NOMO-1 treated with DMSO at 0.1 percent for 48 hours (cell line): ENCODE data around the gene NID1.
"Not testable (repeated sequence)": the region's sequence is repeated elsewhere in the genome, so short reads cannot be mapped to it uniquely, and the experiment has no call there.

Experiments used
- DNase-seq: peaks from one replicate; lab custom pipeline; 2025; ENCODE audit not compliant: unreplicated experiment; lab: John Stamatoyannopoulos, UW

Gene NID1

GRCh38 chr1:235941876-235942624 lies 122.8 kb downstream of the NID1 start:
- peak; percentile 97 for DNase-seq

- DNase-seq = peak; percentile 75
Measured at GRCh38 chr1:235940285-235940684, 124.6 kb downstream of the NID1 start.

- DNase-seq = no peak
Measured at GRCh38 chr1:235939480-235939775, 125.5 kb downstream of the NID1 start.

GRCh38 chr1:235938709-235939479 lies 126.0 kb downstream of the NID1 start:
- peak; percentile 95 for DNase-seq

- no peak for DNase-seq
Measured at GRCh38 chr1:235937123-235937522, 127.8 kb downstream of the NID1 start.

- DNase-seq = no peak
Measured at GRCh38 chr1:235935235-235936225, 129.4 kb downstream of the NID1 start.

GRCh38 chr1:235933766-235934116 lies 131.1 kb downstream of the NID1 start:
- no peak for DNase-seq

- peak; percentile 47 for DNase-seq
Measured at GRCh38 chr1:235933017-235933765, 131.7 kb downstream of the NID1 start.

GRCh38 chr1:235932090-235932510 lies 132.8 kb downstream of the NID1 start:
- peak; percentile 42 for DNase-seq

- no peak for DNase-seq
Measured at GRCh38 chr1:235931171-235931738, 133.6 kb downstream of the NID1 start.

- no peak for DNase-seq
Measured at GRCh38 chr1:235930543-235930942, 134.3 kb downstream of the NID1 start.

GRCh38 chr1:235929216-235929615 lies 135.7 kb downstream of the NID1 start:
- DNase-seq = no peak

- DNase-seq = peak; percentile 32
Measured at GRCh38 chr1:235928197-235928596, 136.7 kb downstream of the NID1 start.

GRCh38 chr1:235927551-235927950 lies 137.3 kb downstream of the NID1 start:
- not testable (repeated sequence) for DNase-seq
